NT2/D1 (cell line): ENCODE results near the gene RBBP8NL.

Source experiments
- SUZ12 ChIP-seq: IDR thresholded peaks from 2 replicates; pipeline ENCODE4 v1.6.1; 2011; ENCODE audit not compliant: insufficient read length, insufficient read depth; ENCODE audit errors: extremely low read depth
- YY1 ChIP-seq: IDR thresholded peaks from 2 replicates; pipeline ENCODE4 v1.6.1; 2011; ENCODE audit not compliant: insufficient read length, insufficient read depth
- ZNF274 ChIP-seq: IDR thresholded peaks from 2 replicates; pipeline ENCODE4 v1.6.1; 2011; ENCODE audit warnings: mild to moderate bottlenecking, low read depth, low read length

DNA sequence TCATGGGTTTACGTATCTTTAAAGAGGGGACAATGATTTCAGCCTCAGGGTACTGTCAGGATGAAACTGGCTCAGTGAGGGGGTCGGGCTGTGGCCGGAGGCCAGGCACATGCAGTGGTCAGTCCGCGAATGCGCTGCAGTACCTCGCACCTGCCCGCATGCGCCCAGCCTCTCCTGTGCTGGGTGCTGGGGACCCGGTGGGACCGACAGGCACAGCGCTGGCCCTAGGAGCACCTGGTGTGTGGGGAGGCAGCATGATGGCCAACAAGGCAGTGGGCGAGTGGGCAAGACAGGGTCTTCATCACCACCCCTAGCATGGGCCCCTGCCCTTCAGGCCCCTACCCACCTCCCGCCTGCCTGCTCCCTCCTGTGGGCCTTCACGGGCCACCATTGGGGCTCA lies 19.3 kb downstream of the RBBP8NL start:
- TF ChIP-seq ZNF274 (no peak), SUZ12 (no peak), YY1 (no peak)
